GM11168 (cell line): ENCODE measurements around the gene HOXA3.

Source experiments
- in situ Hi-C: fragments of 300-500 bp; cut with MboI; formaldehyde crosslinking; loops from one replicate; pipeline ENCODE4 v1.12.0; 2022; ENCODE audit warnings: low sequenced_read_pairs; ENCODE audit not compliant: unreplicated experiment

Gene HOXA3

DNA sequence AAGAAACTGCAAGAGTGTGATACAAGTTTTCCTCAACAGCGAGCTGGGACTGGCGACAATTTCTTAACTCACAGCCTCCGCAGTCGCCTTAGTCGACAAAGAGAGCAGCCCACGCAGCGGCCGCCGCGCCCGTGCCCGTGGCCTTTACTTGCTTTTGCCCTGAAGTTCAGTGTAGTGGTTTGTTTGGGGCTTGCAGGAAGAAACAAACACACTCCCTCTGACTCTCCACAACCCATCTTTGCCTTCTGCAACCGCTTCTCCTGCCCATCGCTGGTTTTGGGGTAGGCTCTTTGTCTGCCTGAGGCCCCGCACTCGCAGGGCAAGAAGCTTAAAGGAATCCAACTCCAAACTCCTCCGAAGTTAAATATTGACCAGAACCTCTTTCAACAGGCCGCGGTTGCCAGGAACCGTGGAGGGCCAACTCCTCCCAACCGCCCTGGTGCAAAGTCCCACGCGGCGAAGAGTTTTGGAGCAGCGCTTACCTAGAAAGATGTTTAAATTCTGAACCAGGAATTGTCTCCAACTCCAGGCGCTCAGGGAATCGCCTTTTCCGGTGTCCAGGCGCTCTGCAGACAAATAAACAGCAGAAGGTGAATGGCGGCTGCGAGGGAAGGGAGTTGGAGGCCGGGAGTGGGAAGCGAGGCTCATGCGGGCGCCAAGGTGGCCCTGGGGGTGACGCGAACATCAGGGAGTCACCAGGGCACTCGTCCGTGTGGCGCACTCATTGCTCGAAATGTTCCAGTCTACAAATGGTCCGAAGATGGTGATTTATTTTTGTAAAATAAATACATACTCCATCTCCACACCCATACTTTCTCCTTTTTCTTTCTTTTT, 30.1 kb downstream of the HOXA3 start:
- in situ Hi-C loops: no loop called here

GRCh38 chr7:27121684-27122076, 30.7 kb downstream of the HOXA3 start:
- in situ Hi-C loops: no loop called here

GRCh38 chr7:27119412-27119911, 32.9 kb downstream of the HOXA3 start:
- in situ Hi-C loops: no loop called here

DNA sequence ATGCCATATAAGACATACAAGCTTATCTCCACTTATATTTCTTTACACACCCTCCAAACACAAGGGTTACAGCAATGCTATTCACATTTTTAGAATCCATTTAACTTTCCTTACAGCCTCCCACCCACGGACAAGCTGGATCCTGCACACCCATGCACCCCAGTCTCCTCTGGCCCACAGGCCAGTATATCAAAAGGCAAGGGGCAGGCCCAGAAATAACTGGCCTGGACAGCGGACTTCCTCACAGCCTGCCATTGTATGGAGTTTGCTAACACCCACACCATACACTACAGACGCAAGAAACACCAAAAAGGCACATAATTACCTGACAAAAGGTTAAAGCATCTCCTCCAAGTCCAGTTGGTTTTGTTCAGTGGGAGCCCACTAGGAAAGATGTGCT, 33.8 kb downstream of the HOXA3 start:
- in situ Hi-C loops: no loop called here

DNA sequence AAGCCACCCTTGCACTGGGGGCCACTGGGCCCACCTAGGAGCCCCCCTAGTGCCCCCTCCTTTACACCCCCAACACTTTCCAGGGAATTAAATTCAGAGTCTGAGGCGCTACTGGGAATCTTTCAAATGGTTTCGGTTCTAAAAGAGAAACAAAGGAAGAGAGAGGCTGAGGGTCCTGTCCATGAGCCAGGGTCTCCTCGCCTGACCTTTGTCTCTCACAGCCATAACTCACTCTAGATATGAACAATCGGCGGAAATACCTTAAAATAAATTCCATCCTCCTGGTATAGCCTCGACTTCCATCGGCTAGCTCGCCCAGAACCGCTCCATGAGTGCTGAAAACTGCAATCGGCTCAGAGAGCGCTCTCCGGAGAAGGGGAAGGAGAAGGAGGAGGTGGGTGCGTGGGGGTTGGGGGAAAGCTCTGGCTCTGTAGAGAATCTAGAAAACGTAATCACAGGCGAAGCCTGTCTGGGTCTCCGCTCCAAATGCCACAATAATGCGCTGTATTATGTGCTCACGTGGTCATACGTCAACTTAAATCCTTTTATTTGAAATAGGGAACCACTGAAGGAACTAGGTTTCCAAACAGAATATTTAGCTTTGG, 34.4 kb downstream of the HOXA3 start:
- in situ Hi-C loops: no loop called here

- in situ Hi-C loops: no loop called here
Measured at GRCh38 chr7:27116962-27117886, 35.2 kb downstream of the HOXA3 start.

DNA sequence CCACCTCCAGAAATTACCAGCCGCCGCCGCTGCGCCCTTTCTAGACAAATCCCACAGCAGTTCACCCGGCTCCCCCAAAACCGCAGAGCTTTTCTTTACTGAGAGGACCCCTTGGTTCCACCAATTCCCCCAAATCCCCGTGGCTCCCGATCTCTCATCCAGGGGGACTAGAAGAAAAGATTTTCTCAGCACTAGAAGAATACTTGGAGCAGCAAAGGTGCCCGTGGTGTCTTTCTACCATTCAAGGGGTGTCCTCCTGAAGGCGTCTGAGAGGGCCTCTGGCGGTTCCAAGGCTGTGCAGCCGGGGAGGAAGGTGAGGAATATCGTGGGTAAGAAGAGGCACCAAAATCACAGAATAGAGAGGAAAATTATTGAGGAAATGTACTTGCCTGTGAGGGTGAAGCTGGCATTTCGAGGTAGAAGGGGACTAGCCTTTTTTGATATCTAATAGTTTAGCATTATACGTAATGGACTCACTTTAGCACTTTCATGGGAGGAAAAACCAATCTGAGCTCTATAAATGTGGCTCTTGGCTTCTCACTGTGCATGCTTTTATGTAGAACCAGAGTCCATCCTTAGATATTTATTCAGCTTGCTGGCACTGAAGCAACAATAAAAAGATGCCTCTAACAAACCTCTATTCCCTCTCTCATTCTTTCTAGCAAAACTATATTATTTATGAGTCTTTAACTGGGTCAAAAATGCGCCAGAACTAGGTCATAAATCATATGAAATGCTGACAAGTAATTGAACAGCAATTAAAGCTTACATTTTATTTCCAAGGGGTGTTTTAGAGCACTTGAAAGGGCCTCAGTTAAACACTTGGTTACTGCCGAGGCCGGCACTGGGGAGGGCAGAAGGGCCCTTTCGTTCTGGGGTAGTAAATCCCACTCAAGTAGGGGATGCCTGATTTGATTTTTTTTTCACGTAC, 36.1 kb downstream of the HOXA3 start:
- in situ Hi-C loops: no loop called here

GRCh38 chr7:27115221-27116026, 37.0 kb downstream of the HOXA3 start:
- in situ Hi-C loops: no loop called here

DNA sequence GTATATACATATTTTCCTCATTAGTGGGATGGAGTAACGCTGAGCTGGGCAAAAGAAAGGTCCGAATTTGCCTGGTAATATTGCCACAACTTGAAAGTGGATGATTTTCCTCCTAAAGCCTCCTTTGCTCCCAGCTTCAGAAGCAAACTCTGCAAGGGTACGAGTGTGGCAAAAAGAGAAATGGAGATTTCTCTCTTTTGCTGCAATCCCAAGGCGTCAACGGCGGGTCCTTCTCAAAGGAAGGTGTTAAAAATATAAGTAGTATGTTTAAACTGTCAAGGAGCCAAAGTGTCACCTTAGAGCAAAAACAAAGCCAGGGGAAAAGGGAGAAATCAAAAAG, 37.5 kb downstream of the HOXA3 start:
- in situ Hi-C loops: no loop called here

DNA sequence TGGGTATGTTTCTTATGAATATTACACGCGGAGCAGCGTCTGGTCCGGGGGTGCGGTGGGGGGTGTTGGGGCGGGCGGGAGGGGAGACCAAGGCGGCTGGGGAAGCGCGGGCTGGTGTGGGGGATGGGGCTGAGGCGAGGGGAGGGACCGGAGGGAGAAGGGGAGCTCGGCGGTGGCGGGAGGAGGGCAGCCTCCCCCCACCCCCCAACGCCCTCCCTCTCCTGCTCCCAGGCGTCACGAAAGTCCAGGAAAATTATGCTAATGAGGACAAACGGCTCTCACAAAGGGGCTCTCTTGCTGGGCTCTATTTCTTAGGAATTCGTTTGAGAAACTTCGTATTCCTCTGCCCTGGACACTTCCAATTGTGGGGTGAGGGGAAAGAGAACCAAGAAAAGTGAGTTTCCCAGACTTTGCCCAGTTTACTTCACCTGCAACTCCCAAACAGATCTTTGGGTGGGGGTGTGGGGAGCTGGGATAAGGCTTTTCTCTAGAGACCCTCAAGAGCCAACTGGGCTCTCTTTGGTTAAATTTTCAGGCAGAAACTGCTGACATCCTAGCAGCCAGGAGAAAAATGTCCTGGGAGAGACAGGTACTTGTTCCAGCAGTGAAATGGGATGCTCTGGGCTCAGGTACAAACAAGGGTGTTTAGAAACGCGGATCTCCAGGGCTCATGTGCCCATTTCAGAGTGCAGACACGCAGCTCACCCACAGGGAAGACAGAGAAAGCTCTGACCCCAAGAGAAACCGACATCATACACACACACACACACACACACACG, 38.2 kb downstream of the HOXA3 start:
- in situ Hi-C loops: no loop called here

DNA sequence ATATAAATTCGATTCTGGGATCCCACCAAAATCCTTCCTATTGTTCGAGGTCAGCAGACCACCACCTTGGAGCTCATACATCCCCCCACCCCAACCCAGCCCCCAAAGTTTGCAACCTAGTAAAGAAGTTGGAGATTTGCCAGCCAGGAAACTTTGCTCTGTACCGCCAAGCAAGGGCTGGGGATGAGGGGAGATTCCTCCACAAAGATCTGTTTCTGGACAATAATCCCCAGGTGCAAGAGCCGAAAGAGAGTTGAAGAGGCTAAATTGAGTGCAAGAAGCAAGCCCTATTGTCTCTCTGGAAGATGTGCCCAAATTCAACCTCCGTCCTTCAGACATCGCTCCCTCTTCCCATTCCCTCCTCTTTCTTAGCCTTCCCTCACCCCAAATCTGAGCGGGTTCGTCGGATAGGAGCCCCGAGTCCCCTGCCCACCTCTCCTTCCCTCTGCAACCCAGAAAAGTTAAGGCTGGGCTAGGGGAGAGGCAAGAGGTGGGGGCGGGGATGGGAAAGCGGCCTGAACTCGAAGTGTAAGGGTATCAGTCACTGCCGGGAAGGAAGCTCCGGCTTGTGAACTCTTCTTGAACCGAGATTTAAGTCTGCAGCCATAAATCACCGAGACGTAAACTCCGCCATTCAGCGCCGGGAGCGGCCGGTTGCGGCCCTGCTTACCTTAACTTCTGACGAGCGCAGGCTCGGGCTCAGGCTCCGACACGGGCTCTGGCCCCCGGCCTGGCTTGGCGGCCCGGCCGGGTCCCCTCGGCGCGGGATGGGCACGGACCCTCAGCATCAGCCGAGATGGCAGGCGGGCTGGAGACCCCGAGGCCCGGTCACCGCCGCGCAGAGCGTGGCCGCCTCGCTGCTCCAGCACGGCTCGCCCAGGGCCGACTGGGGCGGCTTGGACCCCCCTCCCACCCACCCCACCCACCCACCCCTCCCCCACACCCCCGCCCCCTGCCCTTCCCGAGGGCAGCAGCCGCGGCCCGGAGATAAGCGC, 39.1 kb downstream of the HOXA3 start:
- in situ Hi-C loops: no loop called here

GRCh38 chr7:27112361-27112760, 40.0 kb downstream of the HOXA3 start:
- in situ Hi-C loops: no loop called here

DNA sequence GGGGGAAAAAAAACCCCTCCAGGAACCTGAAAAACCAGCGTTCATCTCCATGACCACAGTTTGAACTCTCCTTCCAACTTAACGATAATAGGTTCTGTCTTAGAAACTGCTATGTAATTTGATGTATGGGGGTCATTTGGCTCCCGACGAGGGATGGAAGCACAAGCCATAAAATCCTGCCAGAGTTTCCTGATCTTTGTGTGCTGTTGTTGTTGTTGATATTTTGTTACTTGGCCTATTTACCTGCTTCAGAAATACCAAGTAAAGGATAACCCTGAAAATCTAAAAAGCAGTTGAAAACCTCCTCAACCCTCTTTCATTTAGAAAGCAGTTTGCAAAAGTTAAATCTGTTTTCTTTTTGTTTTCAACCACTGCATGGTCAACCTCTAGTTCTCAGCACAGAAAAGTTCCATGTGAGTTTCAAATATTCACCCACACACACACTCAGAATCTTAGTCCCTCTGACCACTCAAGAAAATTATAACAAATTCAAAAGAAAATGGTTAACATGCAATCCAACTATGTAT, 40.6 kb downstream of the HOXA3 start:
- in situ Hi-C loops: no loop called here

- in situ Hi-C loops: no loop called here
Measured at GRCh38 chr7:27111042-27111750, 41.2 kb downstream of the HOXA3 start.

GRCh38 chr7:27110186-27111031, 42.0 kb downstream of the HOXA3 start:
- in situ Hi-C loops: no loop called here
